ENCODE results near the gene SPPL3.

The SPPL3 gene

DNA sequence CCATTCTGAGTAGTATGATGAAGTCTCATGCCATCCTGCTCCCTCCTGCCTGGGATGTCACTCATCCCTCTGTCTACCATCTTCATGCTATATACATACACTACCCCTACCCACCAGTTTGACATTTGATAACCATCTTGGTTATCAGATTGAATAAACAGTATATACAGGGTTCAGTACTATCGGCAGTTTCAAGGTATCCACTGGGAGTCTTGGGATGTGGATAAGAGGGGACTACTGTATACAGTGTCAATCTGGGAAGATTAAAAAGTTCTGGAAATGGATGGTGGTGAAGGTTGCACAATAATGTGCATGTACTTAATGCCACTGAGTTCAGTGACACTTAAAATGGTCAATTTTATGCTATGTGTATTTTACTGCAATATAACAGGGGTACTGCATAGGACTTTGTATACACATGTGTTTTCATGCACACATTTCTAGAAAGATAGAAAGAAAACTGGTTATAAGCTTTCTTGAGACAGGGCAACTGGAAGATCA, 22.1 kb downstream of the SPPL3 start:
- TF ChIP-seq, protein P1, sequence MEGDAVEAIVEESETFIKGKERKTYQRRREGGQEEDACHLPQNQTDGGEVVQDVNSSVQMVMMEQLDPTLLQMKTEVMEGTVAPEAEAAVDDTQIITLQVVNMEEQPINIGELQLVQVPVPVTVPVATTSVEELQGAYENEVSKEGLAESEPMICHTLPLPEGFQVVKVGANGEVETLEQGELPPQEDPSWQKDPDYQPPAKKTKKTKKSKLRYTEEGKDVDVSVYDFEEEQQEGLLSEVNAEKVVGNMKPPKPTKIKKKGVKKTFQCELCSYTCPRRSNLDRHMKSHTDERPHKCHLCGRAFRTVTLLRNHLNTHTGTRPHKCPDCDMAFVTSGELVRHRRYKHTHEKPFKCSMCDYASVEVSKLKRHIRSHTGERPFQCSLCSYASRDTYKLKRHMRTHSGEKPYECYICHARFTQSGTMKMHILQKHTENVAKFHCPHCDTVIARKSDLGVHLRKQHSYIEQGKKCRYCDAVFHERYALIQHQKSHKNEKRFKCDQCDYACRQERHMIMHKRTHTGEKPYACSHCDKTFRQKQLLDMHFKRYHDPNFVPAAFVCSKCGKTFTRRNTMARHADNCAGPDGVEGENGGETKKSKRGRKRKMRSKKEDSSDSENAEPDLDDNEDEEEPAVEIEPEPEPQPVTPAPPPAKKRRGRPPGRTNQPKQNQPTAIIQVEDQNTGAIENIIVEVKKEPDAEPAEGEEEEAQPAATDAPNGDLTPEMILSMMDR (conservative IDR thresholded peaks at IDR 0.05; ENCODE audit: low read depth): no peak
- CTCF ChIA-PET: no interaction called here
- H3K27ac ChIP-seq: no peak overlapping the region
- POLR2A ChIA-PET (ENCODE audit: low non-redundant PET): no interaction called here
- no peak for DNase-seq (ENCODE audit: low spot score)

DNA sequence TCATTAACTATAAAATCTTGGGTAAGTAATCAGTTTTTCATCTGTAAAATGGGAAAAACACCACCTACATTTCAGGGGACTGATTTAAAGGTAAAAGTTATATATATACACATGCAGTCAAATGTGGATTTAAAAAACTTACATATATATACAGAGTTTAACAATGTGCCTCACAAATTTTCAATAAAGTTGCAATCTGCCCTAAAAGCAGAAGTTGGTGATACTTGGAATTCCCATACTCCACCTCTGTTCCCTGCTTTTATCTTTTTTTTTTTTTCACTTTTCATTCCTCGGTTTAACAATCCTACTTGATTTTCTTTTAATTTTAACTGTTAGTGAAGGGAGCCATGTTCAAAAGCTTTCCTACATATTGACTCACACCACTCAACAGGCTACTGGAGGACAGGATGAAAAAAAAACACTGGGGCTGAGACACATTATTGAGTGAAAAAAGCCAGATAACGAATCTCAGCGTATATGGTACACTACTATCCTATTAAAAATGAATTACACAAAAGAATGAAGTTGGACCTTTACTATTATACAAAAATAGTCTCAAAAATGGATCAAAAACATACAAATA, 24.3 kb downstream of the SPPL3 start:
- TF ChIP-seq, protein P1 (conservative IDR thresholded peaks at IDR 0.05; ENCODE audit: low read depth): no peak
- no peak for DNase-seq (ENCODE audit: low spot score)
- ChIA-PET CTCF (interaction anchor here (0.6 to 0.7 kb wide), 3 partner anchors 15 to 1433 kb away, joined by 4 to 7 read pairs (median 5); no protein-coding TSS in a partner anchor), POLR2A (ENCODE audit: low non-redundant PET) (interaction anchor here (0.6 kb wide), 1 partner anchor 45 kb away, joined by 3 read pairs; no protein-coding TSS in a partner anchor)
- no peak overlapping the region for H3K27ac ChIP-seq

DNA sequence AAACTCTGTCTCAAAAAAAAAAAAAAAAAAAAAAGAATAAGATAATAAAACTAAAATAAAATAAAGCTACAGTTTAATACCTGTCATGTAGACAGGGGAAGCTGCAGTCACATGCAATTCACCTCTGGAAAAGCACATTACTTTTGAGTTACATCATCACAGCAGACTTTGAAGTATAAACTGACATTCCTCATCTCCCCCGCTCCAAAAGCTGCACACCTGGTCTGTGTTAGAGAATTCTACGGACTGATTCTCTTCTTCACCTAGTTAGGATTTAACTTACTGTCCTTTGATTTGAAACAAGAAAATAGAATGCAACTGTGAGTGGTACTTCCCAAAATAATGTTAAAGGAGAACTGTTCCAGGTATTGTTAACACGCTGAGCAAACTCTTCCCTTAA, 25.1 kb downstream of the SPPL3 start:
- peak; percentile 33 for DNase-seq (ENCODE audit: low spot score)
- no peak overlapping the region for H3K27ac ChIP-seq
- ChIA-PET POLR2A (ENCODE audit: low non-redundant PET) (interaction anchor here (0.6 to 1.2 kb wide), 2 partner anchors 24 to 119 kb away, joined by 5 read pairs; no protein-coding TSS in a partner anchor), CTCF (interaction anchor here (0.6 to 1.2 kb wide), 3 partner anchors 8 to 324 kb away, joined by 3 to 4 read pairs (median 3); no protein-coding TSS in a partner anchor)
- TF ChIP-seq, protein P1 (conservative IDR thresholded peaks at IDR 0.05; ENCODE audit: low read depth): no peak

DNA sequence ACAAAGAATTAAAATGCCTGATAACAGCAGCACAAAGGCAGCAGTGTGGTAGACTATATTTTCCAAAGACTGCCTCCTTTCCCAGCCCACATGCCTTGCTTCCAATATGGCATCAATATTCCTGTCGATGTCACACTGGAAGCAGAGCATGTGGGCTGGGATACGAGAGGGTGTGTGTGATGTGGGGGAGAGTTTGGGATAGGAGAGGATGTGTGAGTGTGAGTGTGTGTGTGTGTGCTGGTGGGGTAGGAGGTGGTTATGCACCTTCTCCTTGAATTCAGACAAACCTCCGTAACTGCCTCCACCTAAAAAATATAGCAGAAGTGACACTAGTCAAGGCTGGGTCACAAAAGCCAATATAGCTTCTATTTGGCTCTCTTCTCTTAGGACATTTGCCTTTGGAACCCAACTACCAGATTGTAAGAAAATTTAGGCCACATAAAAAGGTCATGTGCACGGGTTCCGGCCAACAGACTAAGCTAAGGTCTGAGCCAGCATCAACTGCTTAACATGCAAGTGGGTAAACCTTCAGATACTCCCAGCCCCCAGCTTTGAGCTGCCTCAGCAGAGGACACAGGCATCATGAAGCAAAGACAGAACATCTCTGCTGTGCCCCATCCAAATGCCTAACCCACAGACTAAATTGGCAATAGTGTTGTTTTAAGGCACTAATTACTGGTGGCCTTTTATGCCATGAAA, 29.5 kb downstream of the SPPL3 start:
- ChIA-PET CTCF (interaction anchor here (1.0 kb wide), 1 partner anchor 12 kb away, joined by 5 read pairs; no protein-coding TSS in a partner anchor), POLR2A (ENCODE audit: low non-redundant PET) (no interaction called here)
- TF ChIP-seq, protein P1 (conservative IDR thresholded peaks at IDR 0.05; ENCODE audit: low read depth): no peak
- H3K27ac ChIP-seq: no peak overlapping the region
- DNase-seq (ENCODE audit: low spot score): no peak

DNA sequence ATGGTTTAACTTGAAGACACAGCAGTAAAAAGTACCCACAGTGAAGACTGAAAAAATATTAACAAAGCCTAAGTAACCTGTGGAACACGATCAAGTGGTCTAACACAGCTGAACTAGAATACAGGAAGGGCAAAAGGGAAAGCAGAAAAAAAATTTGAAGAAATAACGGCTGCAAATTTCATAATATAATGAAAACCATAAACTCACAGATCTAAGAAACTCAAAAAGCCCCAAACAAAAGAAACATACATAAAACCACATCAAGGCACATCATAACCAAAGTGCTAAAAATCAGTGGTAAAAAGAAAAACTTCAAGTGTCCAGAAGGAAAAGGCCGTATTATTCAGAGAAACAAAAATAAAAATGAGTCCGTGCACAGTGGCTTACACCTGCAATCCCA, 30.9 kb downstream of the SPPL3 start:
- TF ChIP-seq, protein P1 (conservative IDR thresholded peaks at IDR 0.05; ENCODE audit: low read depth): no peak
- POLR2A ChIA-PET (ENCODE audit: low non-redundant PET): no interaction called here
- no peak for DNase-seq (ENCODE audit: low spot score)
- H3K27ac ChIP-seq: no peak overlapping the region
- CTCF ChIA-PET: interaction anchor here (0.7 kb wide), 1 partner anchor 47 kb away, joined by 4 read pairs; no protein-coding TSS in a partner anchor

DNA sequence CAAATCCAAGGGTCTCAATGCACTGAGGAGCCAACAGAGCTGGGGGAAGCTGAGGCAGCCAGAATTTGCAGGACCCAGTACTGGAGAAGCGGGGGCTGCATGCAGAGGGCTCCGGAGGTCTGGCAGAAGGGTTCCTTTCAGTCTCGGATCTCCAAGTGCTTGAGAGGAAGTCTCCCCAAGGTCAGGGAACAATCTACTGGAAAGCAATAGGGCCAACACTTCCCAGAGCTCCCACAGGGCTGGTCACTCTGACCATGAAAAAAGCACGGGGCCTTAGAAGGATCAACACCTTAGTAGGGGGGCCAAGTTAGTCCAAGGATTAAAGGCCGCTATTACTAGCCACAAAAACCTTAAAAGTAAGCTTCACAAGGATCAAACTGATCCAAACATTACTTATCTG, 31.7 kb downstream of the SPPL3 start:
- POLR2A ChIA-PET (ENCODE audit: low non-redundant PET): no interaction called here
- TF ChIP-seq, protein P1 (conservative IDR thresholded peaks at IDR 0.05; ENCODE audit: low read depth): no peak
- H3K27ac ChIP-seq: no peak overlapping the region
- no peak for DNase-seq (ENCODE audit: low spot score)
- CTCF ChIA-PET: no interaction called here

Measured in RWPE1 (cell line).